Glomerular visceral epithelial cell (primary cell): Measurements from ENCODE around the gene IGFBP3.

ENCODE experiments used
- DNase-seq: peaks from one replicate; pipeline ENCODE4 v3.0.0-alpha.2; 2016; ENCODE audit errors: extremely low spot score

IGFBP3 gene

DNA sequence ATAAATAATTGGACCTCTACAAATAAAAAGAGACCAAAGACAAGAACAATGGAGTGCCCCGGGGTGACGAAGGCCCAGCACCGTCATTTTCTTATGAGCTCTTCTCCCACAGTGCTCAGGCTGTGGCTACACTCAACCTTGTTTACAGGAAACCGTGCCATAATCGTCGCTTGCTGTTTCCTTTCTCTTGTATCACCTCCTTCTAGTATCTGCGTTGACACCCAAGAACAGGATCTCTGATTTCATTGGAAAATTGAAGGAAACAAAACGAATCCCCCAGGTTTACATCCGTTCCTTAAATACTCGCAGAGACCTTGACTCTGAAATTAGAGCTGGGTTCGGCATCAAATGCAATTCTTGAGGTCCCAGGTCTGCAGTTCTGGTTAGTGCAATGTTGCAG is 1.7 kb upstream of the IGFBP3 start:
- peak; percentile 8 for DNase-seq

GRCh38 chr7:45921699-45922519 is 837 bp upstream of the IGFBP3 start:
- peak; percentile 83 for DNase-seq

- DNase-seq = no peak
Measured at GRCh38 chr7:45921381-45921698, 268 bp upstream of the IGFBP3 start.

- DNase-seq = no peak
Measured at GRCh38 chr7:45919993-45920459, 1.0 kb downstream of the IGFBP3 start.

- peak; percentile 13 for DNase-seq
Measured at GRCh38 chr7:45919231-45919784, 1.8 kb downstream of the IGFBP3 start.

GRCh38 chr7:45918556-45918955 is 2.5 kb downstream of the IGFBP3 start:
- DNase-seq = no peak

DNA sequence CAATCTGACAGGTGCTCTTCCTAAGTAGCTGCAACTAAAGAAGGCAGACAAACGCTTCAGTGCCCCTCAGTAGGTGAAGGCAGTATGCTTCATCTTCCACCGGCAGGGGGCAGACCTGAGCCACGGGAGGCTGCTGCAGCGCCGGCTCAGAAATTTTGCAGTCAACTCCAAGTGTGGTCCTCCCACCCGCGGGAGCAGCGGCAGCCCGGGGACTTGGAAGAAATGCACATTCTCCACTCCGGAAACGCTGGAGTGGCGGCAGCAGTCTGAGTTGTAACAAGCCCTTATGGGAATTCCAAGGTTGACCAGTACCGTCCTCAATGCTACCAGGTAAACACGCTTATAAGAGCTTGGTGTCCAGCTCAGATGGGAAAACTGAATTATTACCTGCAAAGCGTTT is 3.4 kb downstream of the IGFBP3 start:
- DNase-seq = peak; percentile 83

DNA sequence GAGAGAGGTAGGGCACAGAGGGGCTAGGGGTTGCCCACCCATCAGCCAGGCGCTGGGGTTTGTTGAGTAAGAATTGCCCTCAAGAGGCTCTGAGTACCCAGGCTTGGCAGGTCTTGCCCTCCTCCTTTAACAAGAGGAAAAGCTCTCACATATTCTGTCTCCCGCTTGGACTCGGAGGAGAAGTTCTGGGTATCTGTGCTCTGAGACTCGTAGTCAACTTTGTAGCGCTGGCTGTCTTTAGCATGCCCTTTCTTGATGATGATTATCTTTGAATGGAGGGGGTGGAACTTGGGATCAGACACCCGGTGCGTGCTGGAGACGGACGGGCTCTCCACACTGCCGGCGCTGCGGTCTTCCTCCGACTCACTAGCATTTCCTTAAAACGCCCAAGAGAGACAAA is 4.0 kb downstream of the IGFBP3 start:
- DNase-seq = no peak

DNA sequence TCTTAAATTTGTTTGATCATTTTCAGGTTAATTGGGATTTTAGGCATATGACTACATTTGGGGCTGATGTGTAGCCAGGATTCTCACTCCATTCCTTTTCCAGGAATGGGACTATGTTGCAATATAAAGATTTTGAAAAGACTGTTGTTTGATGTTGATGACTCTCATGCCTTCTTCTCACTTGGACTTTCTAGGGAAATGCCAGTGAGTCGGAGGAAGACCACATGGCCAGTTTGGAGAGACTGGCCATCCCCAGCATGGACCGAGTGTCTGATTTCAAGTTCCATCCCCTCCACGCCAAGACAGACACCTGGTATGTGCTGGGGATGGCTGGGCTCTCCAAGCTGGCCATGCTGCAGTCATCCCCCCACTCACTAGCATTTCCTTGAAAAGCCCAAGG is 5.5 kb downstream of the IGFBP3 start:
- no peak for DNase-seq

DNA sequence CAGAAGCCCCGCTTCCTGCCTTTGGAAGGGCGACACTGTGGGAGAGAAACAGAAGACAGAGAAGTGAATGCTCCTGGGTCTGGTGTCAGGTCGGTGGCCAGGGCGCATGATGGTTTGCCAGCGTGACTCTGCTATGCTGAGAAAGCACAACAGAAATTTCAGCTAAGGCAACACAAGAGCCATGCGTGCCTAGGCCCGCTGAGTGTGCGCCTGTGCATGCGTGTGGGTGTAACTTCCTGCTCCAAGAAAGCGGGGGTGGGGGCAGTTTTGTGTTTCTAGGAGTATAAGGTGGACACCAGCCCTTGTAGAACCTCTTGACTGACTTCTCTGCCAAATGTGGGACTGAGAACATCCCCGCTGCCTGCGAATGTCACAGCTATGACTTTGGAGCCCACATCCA is 6.2 kb downstream of the IGFBP3 start:
- DNase-seq = no peak

- DNase-seq = no peak
Measured at GRCh38 chr7:45912972-45913371, 8.1 kb downstream of the IGFBP3 start.

GRCh38 chr7:45911311-45911710 is 9.8 kb downstream of the IGFBP3 start:
- DNase-seq = no peak

DNA sequence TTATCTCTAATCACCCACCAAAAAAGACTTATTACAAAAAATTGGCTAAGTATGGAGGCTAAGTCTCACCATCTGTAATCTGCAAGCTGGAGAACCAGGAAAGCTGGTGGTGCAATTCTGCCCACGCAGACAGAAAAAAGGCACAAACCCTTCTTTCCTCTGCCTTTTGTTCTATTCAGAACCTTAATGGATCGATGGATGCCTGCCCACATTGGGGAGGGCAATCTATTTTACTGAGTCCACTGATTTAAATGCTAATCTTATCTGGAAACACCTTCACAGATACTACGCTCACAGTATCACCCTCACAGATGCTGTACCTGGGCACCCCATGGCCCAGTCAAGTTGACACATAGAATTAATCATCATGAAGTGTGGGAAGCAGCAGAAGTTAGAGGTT is 10.2 kb downstream of the IGFBP3 start:
- DNase-seq = no peak

- no peak for DNase-seq
Measured at GRCh38 chr7:45909561-45909960, 11.5 kb downstream of the IGFBP3 start.

- DNase-seq = no peak
Measured at GRCh38 chr7:45902820-45903219, 18.3 kb downstream of the IGFBP3 start.

- DNase-seq = no peak
Measured at GRCh38 chr7:45901566-45901965, 19.5 kb downstream of the IGFBP3 start.

GRCh38 chr7:45898222-45898621 is 22.9 kb downstream of the IGFBP3 start:
- no peak for DNase-seq

DNA sequence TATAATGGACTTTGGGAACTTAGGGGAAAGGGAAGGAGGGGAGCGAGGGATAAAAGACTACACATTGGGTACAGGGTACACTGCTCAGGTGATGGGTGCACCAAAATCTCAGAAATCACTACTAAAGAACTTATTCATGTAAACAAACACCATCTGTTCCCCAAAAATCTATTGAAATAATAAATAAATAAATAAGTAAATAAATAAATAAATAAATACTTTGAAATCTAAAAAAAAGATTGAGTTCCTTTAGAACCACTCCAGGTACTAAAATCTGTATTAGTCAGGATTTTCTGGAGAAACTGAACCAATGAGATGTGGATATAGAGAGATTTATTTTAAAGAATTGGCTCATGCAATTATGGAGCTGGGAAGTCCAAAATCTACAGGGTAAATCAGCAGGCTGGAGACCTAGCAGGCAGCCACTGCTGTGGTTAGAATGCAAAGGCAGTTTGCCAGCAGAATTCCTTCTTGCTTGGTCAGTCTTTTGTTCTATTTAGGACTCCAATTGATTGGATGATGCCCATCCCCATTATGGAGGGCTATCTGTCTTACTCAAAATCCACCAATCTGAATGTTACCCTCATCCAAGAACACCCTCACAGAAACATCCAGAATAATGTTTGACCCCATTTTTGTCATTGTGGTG is 23.9 kb downstream of the IGFBP3 start:
- DNase-seq = peak; percentile 66

- no peak for DNase-seq
Measured at GRCh38 chr7:45894665-45895062, 26.4 kb downstream of the IGFBP3 start.

DNA sequence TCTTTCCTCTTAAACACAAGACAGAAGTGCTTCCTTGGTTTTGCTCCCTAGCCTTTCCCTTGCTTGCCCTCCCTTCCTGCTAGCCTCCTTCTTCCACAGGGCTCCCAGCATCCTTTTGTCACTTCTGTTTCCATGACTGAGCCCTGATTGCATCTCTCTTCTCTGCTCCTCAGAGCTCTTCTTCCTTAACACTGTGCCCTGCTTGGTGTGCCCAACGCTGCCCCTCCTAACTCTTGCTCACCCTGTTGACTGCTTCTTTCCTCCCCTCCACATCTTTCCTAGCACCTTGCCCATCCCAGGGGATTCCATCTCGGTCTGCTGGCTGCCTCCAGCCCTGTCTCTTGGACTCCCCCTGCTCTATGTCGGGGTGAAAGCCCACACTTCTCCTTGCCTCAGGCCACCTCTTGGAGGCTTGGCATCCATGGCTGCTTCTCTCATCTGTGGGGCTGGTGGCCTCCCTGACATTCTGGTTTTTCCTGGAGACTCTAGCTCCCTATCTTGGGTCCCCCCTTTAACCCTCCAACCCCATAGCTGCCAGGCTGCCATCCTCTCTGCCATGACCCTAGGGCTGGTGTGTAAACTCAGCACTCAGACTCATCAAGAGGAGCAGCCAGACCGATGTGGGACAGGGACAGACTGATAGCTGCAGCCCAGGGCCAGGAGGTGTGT is 26.9 kb downstream of the IGFBP3 start:
- no peak for DNase-seq

- no peak for DNase-seq
Measured at GRCh38 chr7:45893374-45893995, 27.6 kb downstream of the IGFBP3 start.

- no peak for DNase-seq
Measured at GRCh38 chr7:45892407-45893035, 28.6 kb downstream of the IGFBP3 start.
